GM18520 (cell line): ENCODE measurements around the gene ADGRG3.

Experiments
- ATAC-seq: cut with Tn5 transposase; IDR thresholded peaks from one replicate; pipeline ENCODE4 v1.9.1; 2021; ENCODE audit not compliant: unreplicated experiment

Gene ADGRG3

GRCh38 chr16:57694725-57695679 lies 26.9 kb downstream of the ADGRG3 start, which contains the start of gene DRC7:
Gene DRC7, plus strand, starts transcription at chr16:57694806. Its CDS starts 3,144 bp downstream, at chr16:57697950.
- no peak for ATAC-seq

- no peak for ATAC-seq
These were observed 27.6 kb downstream of the ADGRG3 start for GRCh38 chr16:57695680-57696069.

GRCh38 chr16:57696240-57696639 lies 28.1 kb downstream of the ADGRG3 start:
- no peak for ATAC-seq

- no peak for ATAC-seq
These were observed 29.9 kb downstream of the ADGRG3 start for GRCh38 chr16:57697896-57698537.

GRCh38 chr16:57698812-57699405 lies 30.8 kb downstream of the ADGRG3 start:
- no peak for ATAC-seq

GRCh38 chr16:57699481-57699880 lies 31.4 kb downstream of the ADGRG3 start:
- no peak for ATAC-seq

- ATAC-seq = no peak
These were observed 31.8 kb downstream of the ADGRG3 start for GRCh38 chr16:57699899-57700298.

GRCh38 chr16:57700781-57701551 lies 32.9 kb downstream of the ADGRG3 start:
- no peak for ATAC-seq

- ATAC-seq = no peak
These were observed 33.8 kb downstream of the ADGRG3 start for GRCh38 chr16:57701759-57702371.

- ATAC-seq = no peak
These were observed 35.4 kb downstream of the ADGRG3 start for GRCh38 chr16:57703416-57704010.

GRCh38 chr16:57704011-57704904 lies 36.2 kb downstream of the ADGRG3 start:
- ATAC-seq = no peak

GRCh38 chr16:57704905-57705852 lies 37.1 kb downstream of the ADGRG3 start:
- no peak for ATAC-seq

GRCh38 chr16:57706717-57707116 lies 38.6 kb downstream of the ADGRG3 start:
- ATAC-seq = no peak

- no peak for ATAC-seq
These were observed 39.2 kb downstream of the ADGRG3 start for GRCh38 chr16:57707331-57707730.

GRCh38 chr16:57708168-57708567 lies 40.1 kb downstream of the ADGRG3 start:
- ATAC-seq = no peak

GRCh38 chr16:57709663-57710062 lies 41.6 kb downstream of the ADGRG3 start:
- ATAC-seq = no peak

- no peak for ATAC-seq
These were observed 43.2 kb downstream of the ADGRG3 start for GRCh38 chr16:57711346-57711745.

- no peak for ATAC-seq
These were observed 43.9 kb downstream of the ADGRG3 start for GRCh38 chr16:57711993-57712392.
